HG03342 (cell line): ENCODE results near the gene ATP2C2.

Experiments used
- ATAC-seq: cut with Tn5 transposase; IDR thresholded peaks from one replicate; pipeline ENCODE4 v1.9.1; 2021; ENCODE audit warnings: mild to moderate bottlenecking, moderate library complexity; ENCODE audit not compliant: unreplicated experiment

The ATP2C2 gene

DNA sequence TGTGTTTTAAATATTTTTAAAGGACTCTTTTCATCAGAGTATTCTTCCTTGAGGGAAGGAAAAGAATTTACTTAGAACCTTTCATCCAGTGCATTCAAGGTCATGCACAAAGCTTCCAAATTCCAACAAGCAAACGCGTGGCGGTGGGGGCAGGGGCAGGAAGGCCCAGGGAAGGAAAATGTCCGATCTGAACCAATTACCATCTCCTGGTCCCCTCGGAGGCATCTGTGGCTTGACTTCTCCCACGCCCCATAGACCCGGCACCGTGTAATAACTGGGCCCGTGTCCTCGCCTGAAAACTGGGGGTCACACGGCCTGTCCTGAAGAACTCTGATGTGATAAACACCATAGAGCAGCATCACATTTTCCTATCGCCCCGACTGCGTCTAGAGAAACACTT, 117.8 kb downstream of the ATP2C2 start:
- ATAC-seq = no peak

DNA sequence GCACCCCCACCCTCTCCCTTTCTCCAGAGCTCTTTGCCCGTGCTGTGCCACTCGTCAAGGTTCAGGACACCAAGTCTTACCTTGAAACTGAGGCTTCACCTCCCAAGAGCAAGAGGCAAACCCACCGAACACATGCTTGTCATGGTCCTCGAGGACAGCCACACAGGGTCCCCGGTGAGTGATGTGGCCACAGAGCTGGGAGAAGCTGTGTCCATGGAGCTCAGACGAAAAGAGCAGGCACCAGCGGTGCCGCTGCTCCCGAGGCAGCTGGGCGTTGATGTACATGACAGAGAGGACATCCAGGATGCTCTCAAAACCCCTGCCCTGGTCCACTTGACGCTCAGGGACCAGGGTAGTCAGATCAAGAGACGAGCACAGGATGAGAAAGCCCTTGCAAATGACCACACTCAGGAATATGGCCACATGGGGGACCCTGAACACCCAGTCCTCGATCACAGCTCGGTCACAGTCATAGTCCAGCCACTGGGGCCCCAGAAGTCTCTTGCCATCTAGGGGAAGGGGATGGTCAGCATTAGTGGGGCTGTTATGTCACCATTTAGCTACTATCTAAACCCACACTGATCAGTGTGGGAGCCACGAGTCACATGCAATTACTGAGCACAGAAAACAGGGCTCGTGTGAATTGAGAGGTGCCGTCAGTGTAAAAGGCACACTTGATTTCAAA, 118.4 kb downstream of the ATP2C2 start:
- no peak for ATAC-seq

DNA sequence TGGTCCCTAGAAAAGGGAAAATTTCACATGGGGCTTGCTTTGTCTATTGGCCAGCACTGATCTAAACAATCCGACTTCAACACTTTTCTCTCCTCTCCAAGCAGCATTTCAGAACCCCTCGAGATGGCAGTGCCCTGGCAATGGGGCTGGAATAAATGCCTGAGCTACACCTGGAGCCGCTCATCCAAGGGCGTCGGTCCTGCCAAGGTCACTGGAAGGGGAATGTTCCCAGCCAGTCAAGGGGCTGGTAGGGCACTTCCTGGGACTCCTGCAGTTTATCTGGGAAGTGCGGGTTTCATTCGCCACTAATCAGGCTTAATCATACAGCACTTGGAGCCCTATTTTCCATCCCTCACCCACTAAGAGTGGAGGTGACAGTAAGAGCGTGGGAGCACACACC, 119.0 kb downstream of the ATP2C2 start:
- no peak for ATAC-seq

DNA sequence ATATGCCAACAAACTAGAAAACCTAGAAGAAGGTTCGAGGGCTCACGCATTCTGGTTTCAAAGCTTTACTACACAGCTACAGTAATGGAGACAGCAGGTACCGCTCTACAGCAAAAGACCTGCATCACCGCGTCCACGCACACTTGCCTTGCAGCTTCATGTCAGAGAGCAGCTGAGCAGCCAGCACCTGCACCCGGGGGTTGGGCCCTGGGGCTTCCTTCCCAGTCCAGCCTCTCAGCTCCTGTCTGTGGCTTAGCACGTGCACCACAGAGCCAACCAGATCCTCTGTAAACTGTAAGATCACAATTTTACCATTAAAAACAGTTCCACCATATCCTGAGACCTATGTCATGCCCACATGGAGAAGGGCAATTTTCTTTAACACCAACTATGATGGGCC, 120.8 kb downstream of the ATP2C2 start:
- no peak for ATAC-seq

DNA sequence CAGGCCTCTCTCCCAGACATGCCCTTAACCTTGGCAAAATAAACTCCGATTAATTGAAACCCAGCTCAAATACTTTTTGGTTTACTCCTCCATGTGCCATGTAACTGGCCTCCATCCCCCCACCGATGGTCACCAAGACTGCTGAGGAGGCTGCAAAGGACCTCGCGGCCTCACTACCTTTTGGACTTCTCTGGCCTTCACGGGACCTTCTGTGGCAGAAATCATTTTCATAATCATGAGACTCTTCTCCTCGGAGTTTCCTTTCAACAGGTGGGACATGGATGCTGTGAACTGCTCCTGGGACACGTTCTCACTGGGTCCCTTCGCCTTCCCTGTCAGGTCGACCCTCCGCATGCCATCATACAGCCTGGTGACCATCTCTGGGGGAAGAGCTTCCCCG, 127.2 kb downstream of the ATP2C2 start:
- no peak for ATAC-seq

DNA sequence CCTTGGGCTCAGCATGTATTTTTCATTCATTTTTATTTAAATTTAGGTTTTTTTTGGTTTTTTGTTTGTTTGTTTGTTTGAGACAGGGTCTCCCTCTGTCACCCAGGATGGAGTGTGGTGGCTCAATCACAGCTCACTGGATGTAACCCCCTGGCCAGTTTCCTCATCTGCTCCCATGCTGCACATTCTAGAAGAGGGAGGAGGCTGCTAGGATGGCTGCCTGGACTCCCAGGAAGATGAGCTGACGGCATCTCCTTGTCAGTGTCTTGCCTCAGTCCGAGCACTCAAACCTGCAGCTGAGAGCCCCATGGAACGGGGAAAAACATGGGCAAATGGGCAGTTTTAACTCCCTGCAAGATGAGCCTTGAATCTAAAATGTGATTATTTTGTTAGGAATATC, 128.7 kb downstream of the ATP2C2 start:
- no peak for ATAC-seq

DNA sequence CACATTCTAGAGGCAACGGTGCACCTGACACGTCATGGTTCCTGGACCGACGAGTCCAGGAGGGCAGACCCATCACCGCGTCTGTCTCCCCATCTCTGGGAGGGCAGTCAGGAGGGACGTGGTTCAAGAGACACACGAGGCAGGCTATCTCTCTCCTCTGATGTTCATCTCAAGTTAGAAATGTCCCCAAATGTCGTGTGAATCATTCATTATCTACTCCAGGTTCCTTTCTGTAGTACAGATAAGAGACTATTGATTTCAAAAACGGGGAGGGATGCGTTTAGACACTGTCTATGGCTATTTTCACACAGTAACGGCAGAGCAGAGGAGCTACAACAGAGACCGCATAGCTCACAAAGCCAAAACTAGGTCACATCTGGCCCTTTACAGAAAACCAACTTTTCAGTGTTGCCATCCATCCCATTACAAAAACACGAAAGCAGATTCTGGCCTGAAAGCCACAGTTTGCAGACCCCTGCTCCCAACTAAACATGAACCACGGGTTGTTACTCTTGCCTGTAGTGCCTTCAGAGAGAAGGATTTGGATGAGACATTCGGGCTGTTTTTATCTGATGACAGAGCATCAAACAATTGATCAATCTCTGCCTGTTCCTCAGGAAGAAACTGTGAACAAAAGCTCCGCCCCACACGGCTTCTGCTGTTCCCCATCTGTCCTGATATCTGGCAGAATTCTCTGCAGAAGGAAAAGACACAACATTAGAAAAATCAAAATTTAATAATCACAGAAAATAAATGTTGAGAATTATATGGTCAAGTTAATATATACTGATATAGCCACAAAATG, 129.3 kb downstream of the ATP2C2 start:
- ATAC-seq = no peak

DNA sequence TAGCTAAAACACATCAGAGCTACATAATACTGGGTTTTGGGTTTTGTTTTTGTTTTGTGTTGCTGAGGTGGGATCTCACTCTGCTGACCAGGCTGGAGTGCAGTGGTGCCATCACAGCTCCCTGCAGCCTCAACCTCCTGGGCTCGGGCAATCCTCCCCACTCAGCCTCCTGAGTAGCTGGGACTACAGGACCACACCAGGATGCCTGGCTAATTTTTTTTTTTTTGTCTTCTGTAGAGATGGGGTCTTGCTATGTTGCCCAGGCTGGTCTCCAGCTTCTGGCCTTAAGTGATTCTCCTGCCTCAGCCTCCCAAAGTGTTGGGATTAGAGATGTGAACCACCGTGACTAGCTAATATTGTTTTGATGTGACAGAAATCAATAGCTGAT, 129.9 kb downstream of the ATP2C2 start:
- no peak for ATAC-seq

DNA sequence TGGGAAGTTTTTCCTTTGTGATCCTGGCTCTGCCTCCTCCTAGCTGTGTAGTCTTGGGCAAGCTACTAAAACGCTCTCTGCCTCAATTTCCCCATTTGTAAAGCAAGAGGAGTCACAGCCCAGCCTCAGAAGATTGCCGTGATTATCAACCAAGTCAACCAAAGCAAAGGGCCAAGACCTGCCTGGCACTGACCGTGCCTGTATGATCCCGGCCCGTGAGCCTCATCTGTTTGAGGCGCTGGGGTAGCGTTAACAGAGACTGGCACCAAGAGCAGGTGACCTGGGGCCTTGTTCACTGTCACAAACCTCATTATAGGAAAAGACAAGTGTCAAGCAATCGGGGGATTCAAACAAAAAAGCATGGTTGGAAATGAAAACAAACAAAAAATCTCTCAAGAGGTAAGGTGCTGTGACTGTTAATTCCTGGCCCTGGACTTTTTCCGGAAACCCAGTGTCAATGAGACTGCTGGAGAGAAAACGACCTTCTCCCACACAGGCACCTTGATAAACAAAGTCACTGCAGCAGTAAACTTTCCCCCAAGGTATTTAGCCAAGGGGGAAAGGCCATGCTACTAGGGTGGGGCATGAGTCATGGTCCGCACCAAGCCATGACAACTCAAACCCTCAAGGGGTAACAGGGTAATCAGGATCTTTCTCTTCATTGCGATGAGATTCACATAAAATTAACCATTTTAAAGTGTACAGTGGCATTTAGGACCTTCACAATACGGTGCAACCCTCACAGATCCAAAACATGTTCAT, 130.7 kb downstream of the ATP2C2 start:
- no peak for ATAC-seq

DNA sequence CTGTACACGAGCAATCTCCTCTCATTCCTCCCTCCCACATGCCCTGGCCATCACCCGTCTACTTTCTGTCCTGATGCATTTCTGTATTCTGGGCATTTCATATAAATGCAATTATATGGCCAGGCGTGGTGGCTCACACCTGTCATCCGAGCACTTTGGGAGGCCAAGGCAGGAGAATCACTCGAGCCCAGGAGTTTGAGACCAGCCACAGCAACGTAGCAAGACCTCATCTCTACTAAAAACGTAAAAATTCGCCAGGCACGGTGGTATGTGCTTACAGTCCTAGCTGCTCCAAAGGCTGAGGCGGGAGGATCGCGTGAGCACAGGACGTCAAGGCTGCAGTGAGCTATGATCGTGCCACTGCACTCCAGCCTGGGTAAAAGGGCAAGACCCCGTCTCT, 131.3 kb downstream of the ATP2C2 start:
- no peak for ATAC-seq

DNA sequence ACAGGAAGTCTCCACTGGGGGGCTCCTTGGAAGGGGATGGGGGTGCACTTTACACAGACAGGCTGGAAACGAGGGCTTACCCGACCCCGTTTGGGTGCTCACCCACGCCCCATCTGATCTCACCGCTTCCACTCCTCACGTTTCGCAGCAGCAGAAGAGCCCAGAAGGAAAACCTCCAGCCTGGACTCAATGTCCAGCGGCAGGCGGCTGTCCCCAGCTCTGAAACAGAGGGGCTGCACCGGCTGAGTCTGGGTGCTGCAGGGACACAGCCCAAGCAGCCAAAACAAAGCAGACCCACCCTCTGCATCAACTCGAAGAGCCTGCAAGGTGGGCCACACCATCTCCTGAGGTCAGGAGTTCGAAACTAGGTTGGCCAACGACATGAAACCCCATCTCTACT, 132.2 kb downstream of the ATP2C2 start:
- no peak for ATAC-seq

DNA sequence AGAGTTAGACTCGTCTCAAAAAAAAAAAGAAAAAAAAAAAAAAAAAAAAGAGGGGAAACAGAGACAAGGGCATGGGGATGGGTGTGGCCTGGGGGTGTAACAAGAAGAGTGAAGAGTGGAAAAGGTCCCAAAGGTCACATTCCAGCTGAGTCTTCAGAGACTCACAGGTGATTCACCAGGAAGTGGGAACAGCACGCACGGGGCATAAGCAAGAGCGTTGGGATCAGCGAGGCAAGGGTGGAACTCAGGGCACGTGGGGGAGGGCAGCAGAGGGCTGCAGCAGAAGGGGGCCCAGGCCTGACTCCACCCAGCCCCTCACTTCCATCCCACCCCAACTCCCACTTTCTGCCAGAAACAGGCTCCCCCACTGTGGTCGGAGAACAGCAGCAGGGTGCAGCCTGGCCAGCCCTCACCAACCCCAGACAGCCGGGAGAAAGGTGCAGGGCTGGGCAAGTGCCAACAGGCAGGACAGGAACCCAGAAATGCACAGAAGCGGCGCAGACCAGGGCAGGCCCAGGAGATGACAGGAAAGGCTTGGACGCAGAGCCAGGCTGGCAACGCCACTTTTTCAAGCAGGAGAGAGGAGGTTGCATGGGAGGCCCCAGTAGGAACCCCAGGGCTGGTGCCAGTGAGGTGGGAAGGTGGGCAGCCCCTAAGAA, 132.9 kb downstream of the ATP2C2 start:
- no peak for ATAC-seq

DNA sequence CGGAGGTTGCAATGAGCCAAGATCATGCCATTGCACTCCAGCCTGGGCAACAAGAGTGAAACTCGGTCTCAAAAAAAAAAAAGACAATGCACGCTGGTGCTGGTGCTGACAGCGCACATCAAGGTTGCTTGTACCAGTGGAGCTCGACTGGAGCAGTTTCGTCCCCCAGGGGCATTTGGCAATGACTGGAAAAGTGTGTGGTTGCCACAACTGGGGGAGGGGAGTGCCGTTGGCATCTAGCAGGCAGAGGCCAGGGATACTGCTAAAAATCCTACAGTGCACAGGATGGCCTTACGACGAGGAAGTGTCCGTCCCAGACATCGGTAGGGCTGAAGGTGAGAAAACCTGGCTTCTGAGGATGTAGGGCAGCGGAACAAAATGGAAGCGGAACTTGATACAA, 133.7 kb downstream of the ATP2C2 start:
- no peak for ATAC-seq

DNA sequence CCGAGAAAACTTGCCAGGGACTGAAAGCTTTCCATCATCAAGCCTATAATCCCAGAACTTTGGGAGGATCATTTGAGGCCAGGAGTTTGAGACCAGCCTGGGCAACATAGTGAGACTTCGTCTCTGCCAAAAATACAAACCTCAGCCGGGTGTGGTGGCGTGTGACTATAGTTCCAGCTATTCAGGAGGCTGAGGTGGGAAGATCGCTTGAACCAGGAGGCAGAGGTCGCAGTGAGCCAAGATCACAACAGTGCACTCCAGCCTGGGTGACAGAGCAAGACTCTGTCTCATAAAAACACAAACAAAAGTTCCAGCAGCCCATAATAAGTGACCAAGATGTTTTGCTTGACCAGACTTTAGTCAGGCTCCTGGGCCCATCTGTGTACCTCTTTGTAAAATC, 134.2 kb downstream of the ATP2C2 start:
- no peak for ATAC-seq

DNA sequence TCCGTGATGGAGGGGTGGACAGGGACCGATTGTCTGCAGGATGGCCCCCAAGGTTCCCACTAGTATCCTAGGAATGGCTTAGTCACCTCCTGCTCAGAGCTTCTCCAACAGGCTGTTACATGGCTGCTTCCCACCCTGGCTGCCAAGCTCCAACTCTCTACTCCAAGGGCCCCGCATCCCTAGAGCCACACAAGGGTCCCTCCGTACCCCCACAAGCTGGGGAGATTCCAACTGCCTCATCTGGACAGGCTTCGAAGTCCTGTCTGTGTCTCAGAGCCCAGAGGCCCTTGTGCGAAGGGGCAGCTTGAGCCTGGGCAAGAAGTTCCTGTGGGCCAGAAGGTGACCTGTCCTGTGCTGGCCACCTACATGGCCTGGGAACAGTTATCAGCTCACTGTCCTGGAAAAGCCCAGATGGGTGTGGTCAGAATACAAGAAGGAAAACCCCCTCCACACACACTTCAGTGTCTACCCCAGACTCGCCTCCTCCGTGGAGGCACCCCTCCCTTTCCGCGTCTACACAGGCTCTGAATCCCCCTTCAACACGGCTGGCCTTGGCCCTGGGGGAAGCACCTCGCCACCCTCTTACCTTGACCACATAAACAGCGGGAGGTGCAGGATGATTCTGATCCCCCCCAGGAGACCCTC, 135.5 kb downstream of the ATP2C2 start:
- peak; percentile 1 for ATAC-seq

DNA sequence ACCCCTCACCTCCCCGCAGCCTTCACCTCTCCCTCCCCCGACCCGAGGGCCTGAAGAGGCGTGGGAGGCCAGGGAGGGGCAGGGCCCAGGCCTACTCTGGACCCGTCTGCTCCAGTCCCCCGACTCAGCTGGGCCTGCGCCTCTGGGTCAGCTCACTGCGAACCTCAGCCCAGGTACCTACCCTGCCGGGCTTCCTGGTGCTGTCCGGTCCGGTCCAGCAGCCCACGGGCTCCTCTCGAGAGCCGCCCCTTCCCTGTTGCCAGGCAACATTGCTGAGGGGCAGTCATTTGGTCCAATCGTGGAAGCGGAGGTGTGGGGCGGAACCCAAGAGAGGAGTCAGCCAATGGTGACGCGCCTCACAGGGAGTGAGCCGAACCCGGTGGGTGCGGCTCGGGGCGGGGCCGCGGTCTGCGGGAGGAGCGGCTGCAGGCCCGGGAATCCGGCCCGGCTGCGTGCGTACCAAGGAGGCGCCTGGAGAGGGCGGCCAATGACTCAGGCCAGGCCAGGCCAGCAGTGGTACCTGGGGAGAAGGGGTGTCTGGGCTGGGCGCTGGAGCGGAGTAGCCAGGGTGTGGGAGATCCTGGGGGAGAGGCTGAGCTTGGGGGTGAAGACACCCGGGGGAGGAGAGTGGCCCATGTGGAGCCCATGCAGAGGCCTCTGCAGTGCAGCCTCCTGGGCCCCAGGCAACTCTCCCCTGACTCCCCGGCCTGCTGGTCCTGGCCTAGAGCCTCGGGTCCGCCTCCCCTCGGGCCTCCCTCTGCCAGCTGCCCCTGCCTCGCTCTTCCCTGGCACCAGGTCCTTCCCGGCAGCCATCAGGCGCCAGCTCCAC, 136.3 kb downstream of the ATP2C2 start, which contains the start of gene MEAK7:
TSS of gene MEAK7 (minus strand) at position 240 of the 829 bp plus-strand sequence. CDS start 6,573 bp downstream, outside the sequence.
- ATAC-seq = peak; percentile 97

DNA sequence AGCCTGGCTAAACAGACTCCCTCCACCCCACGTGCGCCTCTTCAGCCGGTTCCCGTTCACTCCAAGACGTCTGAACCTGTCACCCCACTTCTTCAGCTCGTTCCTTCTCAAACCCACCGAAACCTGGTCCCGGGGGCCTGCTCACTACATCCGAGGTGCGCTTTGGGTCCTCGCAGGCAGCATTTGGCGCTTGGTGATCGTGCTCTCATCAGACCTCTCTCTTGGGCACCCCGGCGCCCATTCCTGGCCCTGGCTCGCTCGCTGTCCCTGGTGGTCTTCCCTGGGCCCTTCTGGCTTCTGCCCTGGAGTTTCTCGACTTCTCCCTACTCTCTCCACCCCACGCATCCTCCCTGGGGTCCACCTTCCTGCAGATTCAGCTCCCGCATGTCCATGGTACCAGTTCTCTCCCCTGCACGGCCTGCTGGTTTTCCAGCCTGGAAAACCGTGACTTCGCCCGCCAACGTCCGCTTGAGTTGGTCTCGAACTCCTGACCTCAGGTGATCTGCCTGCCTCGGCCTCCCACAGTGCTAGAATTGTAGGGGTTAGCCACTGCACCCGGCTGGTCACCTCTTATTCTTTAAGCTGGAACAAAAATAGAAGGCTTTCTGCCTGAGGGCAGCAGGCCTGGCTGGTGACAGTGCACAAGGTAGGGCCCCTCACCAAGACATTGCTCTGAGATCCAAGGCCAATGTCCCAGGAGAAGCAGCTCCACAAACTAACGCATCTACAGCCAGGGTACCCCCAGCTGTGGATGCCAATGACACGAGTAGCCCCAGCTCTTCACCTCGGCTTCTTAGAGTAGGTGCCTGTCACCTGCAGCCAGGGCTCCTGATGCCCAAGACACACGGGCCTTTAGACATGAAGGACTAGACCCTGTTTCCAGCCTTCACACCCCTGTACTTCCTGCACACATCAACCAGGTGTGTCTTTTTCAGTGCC, 137.2 kb downstream of the ATP2C2 start:
- ATAC-seq = no peak
